Dendritic cell treated with granulocyte-macrophage colony-stimulating factor and Interleukin-4, amounts not matched to agents 40 ng/mL and 50 ng/mL, for 4 days (primary cell): ENCODE data around the gene CDH12.
"Not testable (repeated sequence)": the region's sequence is repeated elsewhere in the genome, so short reads cannot be mapped to it uniquely, and the experiment has no call there.

ENCODE experiments used
- H3K27ac Mint-ChIP-seq: one replicate; pipeline ENCODE4 v1.8.0; 2022; ENCODE audit warnings: mild to moderate bottlenecking, mixed read lengths
- H3K27me3 Mint-ChIP-seq: one replicate; pipeline ENCODE4 v1.8.0; 2022; ENCODE audit warnings: mild to moderate bottlenecking, mixed read lengths
- H3K36me3 Mint-ChIP-seq: one replicate; pipeline ENCODE4 v1.8.0; 2022; ENCODE audit warnings: low read depth, mixed read lengths
- H3K4me1 Mint-ChIP-seq: one replicate; pipeline ENCODE4 v1.8.0; 2022; ENCODE audit warnings: low read depth, mixed read lengths
- H3K4me3 Mint-ChIP-seq: one replicate; pipeline ENCODE4 v1.8.0; 2022; ENCODE audit warnings: mild to moderate bottlenecking, moderate library complexity, mixed read lengths
- H3K9me3 Mint-ChIP-seq: one replicate; pipeline ENCODE4 v1.8.0; 2022; ENCODE audit warnings: mixed read lengths
- intact Hi-C: fragments of 100-400 bp; cut with micrococcal nuclease; formaldehyde crosslinking; loops from one replicate; pipeline ENCODE4 v1.15.0; 2022

The CDH12 gene

GRCh38 chr5:22208463-22208862, 644.7 kb downstream of the CDH12 start:
- H3K27ac Mint-ChIP-seq, H3K4me3 Mint-ChIP-seq, H3K9me3 Mint-ChIP-seq, H3K27me3 Mint-ChIP-seq, H3K36me3 Mint-ChIP-seq, intact Hi-C loops, H3K4me1 Mint-ChIP-seq: not testable (repeated sequence)

- intact Hi-C loops = not testable (repeated sequence)
Observed at GRCh38 chr5:22188651-22189050, 664.5 kb downstream of the CDH12 start.

GRCh38 chr5:22187632-22188228, 665.4 kb downstream of the CDH12 start:
- H3K27ac Mint-ChIP-seq, H3K9me3 Mint-ChIP-seq, intact Hi-C loops, H3K36me3 Mint-ChIP-seq, H3K27me3 Mint-ChIP-seq, H3K4me3 Mint-ChIP-seq, H3K4me1 Mint-ChIP-seq: not testable (repeated sequence)

More at GRCh38 chr5:22188651-22189050, 664.5 kb downstream of the CDH12 start:
- H3K27ac Mint-ChIP-seq, H3K4me1 Mint-ChIP-seq, H3K27me3 Mint-ChIP-seq, H3K4me3 Mint-ChIP-seq, H3K36me3 Mint-ChIP-seq, H3K9me3 Mint-ChIP-seq: not testable (repeated sequence)

- H3K4me1 Mint-ChIP-seq, H3K36me3 Mint-ChIP-seq, H3K27me3 Mint-ChIP-seq, H3K4me3 Mint-ChIP-seq, intact Hi-C loops, H3K27ac Mint-ChIP-seq: not testable (repeated sequence)
- peaks cover 12% of the 10 kb centered on the region for H3K9me3 Mint-ChIP-seq
Observed at GRCh38 chr5:22169226-22169625, 683.9 kb downstream of the CDH12 start.

GRCh38 chr5:22168704-22169103, 684.4 kb downstream of the CDH12 start:
- H3K4me3 Mint-ChIP-seq, H3K27ac Mint-ChIP-seq, intact Hi-C loops, H3K4me1 Mint-ChIP-seq, H3K36me3 Mint-ChIP-seq, H3K27me3 Mint-ChIP-seq: not testable (repeated sequence)
- peaks cover 16% of the 10 kb centered on the region for H3K9me3 Mint-ChIP-seq

- H3K27me3 Mint-ChIP-seq, intact Hi-C loops, H3K4me1 Mint-ChIP-seq, H3K27ac Mint-ChIP-seq, H3K4me3 Mint-ChIP-seq, H3K36me3 Mint-ChIP-seq: not testable (repeated sequence)
- peaks cover 24% of the 10 kb centered on the region for H3K9me3 Mint-ChIP-seq
Observed at GRCh38 chr5:22165931-22166330, 687.2 kb downstream of the CDH12 start.

GRCh38 chr5:22164910-22165748, 688.0 kb downstream of the CDH12 start:
- H3K27me3 Mint-ChIP-seq, H3K4me3 Mint-ChIP-seq, H3K27ac Mint-ChIP-seq, H3K4me1 Mint-ChIP-seq, H3K36me3 Mint-ChIP-seq, intact Hi-C loops: not testable (repeated sequence)
- peaks cover 24% of the 10 kb centered on the region for H3K9me3 Mint-ChIP-seq

GRCh38 chr5:22156953-22157352, 696.2 kb downstream of the CDH12 start:
- intact Hi-C loops, H3K4me3 Mint-ChIP-seq, H3K9me3 Mint-ChIP-seq, H3K27ac Mint-ChIP-seq, H3K36me3 Mint-ChIP-seq, H3K4me1 Mint-ChIP-seq, H3K27me3 Mint-ChIP-seq: not testable (repeated sequence)

GRCh38 chr5:22154779-22155178, 698.4 kb downstream of the CDH12 start:
- H3K4me3 Mint-ChIP-seq, H3K4me1 Mint-ChIP-seq, H3K9me3 Mint-ChIP-seq, H3K27me3 Mint-ChIP-seq, H3K27ac Mint-ChIP-seq, H3K36me3 Mint-ChIP-seq, intact Hi-C loops: not testable (repeated sequence)

GRCh38 chr5:22151801-22152200, 701.3 kb downstream of the CDH12 start:
- H3K27ac Mint-ChIP-seq, H3K4me1 Mint-ChIP-seq, intact Hi-C loops, H3K4me3 Mint-ChIP-seq, H3K36me3 Mint-ChIP-seq, H3K27me3 Mint-ChIP-seq, H3K9me3 Mint-ChIP-seq: not testable (repeated sequence)

- intact Hi-C loops, H3K27me3 Mint-ChIP-seq, H3K4me3 Mint-ChIP-seq, H3K27ac Mint-ChIP-seq, H3K36me3 Mint-ChIP-seq, H3K4me1 Mint-ChIP-seq, H3K9me3 Mint-ChIP-seq: not testable (repeated sequence)
Observed at GRCh38 chr5:22140418-22140817, 712.7 kb downstream of the CDH12 start.

GRCh38 chr5:22139662-22140300, 713.4 kb downstream of the CDH12 start:
- intact Hi-C loops, H3K4me1 Mint-ChIP-seq, H3K9me3 Mint-ChIP-seq, H3K27ac Mint-ChIP-seq, H3K4me3 Mint-ChIP-seq, H3K36me3 Mint-ChIP-seq, H3K27me3 Mint-ChIP-seq: not testable (repeated sequence)

GRCh38 chr5:22111320-22111719, 741.8 kb downstream of the CDH12 start:
- no peaks in the 10 kb centered on the region for H3K36me3 Mint-ChIP-seq
- H3K9me3 Mint-ChIP-seq = no peaks in the 10 kb centered on the region
- H3K4me1 Mint-ChIP-seq = no peaks in the 10 kb centered on the region
- no peaks in the 10 kb centered on the region for H3K27me3 Mint-ChIP-seq
- no peak overlapping the region for H3K27ac Mint-ChIP-seq
- H3K4me3 Mint-ChIP-seq = no peak overlapping the region
- intact Hi-C loops = no loop called here

- no peaks in the 10 kb centered on the region for H3K27me3 Mint-ChIP-seq
- H3K4me3 Mint-ChIP-seq = no peak overlapping the region
- no peaks in the 10 kb centered on the region for H3K4me1 Mint-ChIP-seq
- intact Hi-C loops = no loop called here
- H3K36me3 Mint-ChIP-seq = no peaks in the 10 kb centered on the region
- no peak overlapping the region for H3K27ac Mint-ChIP-seq
- H3K9me3 Mint-ChIP-seq = no peaks in the 10 kb centered on the region
Observed at GRCh38 chr5:22109315-22109714, 743.8 kb downstream of the CDH12 start.
